Immature natural killer cell (primary cell): ENCODE measurements around the gene TPPP. TPM values are rescaled to one million over a fixed set of nuclear protein-coding genes. Genes with fewer than 3 reads are reported as not detected.
"Not testable (repeated sequence)": the region's sequence is repeated elsewhere in the genome, so short reads cannot be mapped to it uniquely, and the experiment has no call there.

Source experiments
- DNase-seq, 3 donors: peaks; one replicate each; pipeline ENCODE4 v3.0.0; 2022; ENCODE audit warnings: mixed read lengths in 1 of 3
- H3K27ac Mint-ChIP-seq, 6 donors: one replicate each; pipeline ENCODE4 v1.8.0; 2020; ENCODE audit warnings: mixed read lengths in 6 of 6, mild to moderate bottlenecking in 5 of 6, inconsistent platforms in 4 of 6, moderate library complexity in 3 of 6
- H3K27me3 Mint-ChIP-seq, 3 donors: one replicate each; pipeline ENCODE4 v1.8.0; 2020 to 2021; ENCODE audit warnings: low read depth in 3 of 3, mild to moderate bottlenecking in 3 of 3, mixed read lengths in 3 of 3, moderate library complexity in 3 of 3, inconsistent platforms in 1 of 3
- H3K36me3 Mint-ChIP-seq, 3 donors: one replicate each; pipeline ENCODE4 v1.8.0; 2020; ENCODE audit warnings: mixed read lengths in 3 of 3, inconsistent platforms in 2 of 3, mild to moderate bottlenecking in 2 of 3
- H3K4me1 Mint-ChIP-seq, 2 donors: one replicate each; pipeline ENCODE4 v1.8.0; 2020; ENCODE audit warnings: inconsistent platforms in 2 of 2, mild to moderate bottlenecking in 2 of 2, mixed read lengths in 2 of 2, moderate library complexity in 1 of 2
- H3K4me3 Mint-ChIP-seq, 5 donors: one replicate each; pipeline ENCODE4 v1.8.0; 2020; ENCODE audit warnings: mild to moderate bottlenecking in 5 of 5, mixed read lengths in 5 of 5, inconsistent platforms in 3 of 5, moderate library complexity in 3 of 5
- H3K9me3 Mint-ChIP-seq, 6 donors: one replicate each; pipeline ENCODE4 v1.8.0; 2020; ENCODE audit warnings: mild to moderate bottlenecking in 6 of 6, mixed read lengths in 6 of 6, inconsistent platforms in 4 of 6, moderate library complexity in 3 of 6
- polyA plus RNA-seq, 3 donors: library from polyadenylated mRNA; unstranded; fragments of 300-500 nt; fragmentation: Illumina TruSeq; gene quantifications; one replicate each; pipeline ENCODE4 v1.2.3, GENCODE V29; 2021

The TPPP gene
- under 1 TPM in 2 of 3 donors, not detected in 1; 0.19 TPM for polyA plus RNA-seq

- H3K9me3 Mint-ChIP-seq, H3K36me3 Mint-ChIP-seq, H3K27me3 Mint-ChIP-seq, H3K4me1 Mint-ChIP-seq: not testable (repeated sequence)
- peak; percentile 70 to 79 (median 71) for DNase-seq
- H3K4me3 Mint-ChIP-seq = peak within 1 kb of the TSS; percentile 20 to 81 (median 71)
- H3K27ac Mint-ChIP-seq = peak within 1 kb of the TSS in 1 of 6 donors; percentile 21
These were observed at the start of gene TPPP for GRCh38 chr5:693271-694041. TSS of gene TPPP (minus strand) at chr5:693352. CDS start at chr5:678060, 15,292 bp downstream.

GRCh38 chr5:742276-742675 is 49.1 kb upstream of the TPPP start:
- H3K4me3 Mint-ChIP-seq, H3K27ac Mint-ChIP-seq, H3K4me1 Mint-ChIP-seq, H3K36me3 Mint-ChIP-seq, H3K9me3 Mint-ChIP-seq, DNase-seq, H3K27me3 Mint-ChIP-seq: not testable (repeated sequence)

GRCh38 chr5:734145-734544 is 41.0 kb upstream of the TPPP start:
- not testable (repeated sequence) for H3K4me3 Mint-ChIP-seq, H3K4me1 Mint-ChIP-seq, DNase-seq, H3K27me3 Mint-ChIP-seq, H3K9me3 Mint-ChIP-seq, H3K27ac Mint-ChIP-seq, H3K36me3 Mint-ChIP-seq

DNA sequence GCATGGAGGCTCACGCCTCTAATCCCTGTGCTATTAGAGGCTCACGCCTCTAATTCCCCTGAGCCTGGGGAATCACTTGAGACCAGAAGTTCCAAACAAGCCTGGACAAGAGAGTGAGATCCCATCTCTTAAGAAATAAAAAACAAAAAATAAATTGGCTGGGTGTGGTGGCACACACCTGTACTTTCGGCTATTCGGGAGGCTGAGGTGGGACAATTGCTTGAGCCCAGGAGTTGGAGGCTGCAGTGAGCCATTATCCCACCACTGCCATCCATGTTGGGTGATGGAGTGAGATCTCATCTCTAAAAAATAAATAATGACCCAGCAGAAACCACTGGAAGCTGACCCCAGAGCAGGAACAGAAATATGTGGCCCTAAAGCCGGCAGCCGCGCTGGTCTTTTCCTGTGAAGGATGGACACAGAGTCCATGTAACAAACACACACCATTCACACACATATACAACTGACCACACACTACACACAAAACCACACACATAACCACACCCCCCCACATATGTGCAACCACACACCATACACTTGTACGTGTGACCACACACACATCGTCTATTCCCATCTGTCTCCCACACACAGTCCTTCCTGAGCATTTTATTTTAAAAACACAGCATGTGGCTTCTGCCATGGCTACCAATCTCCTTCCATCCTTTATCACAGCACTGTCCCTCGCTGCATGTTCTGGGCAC is 39.8 kb upstream of the TPPP start:
- H3K4me1 Mint-ChIP-seq, H3K27ac Mint-ChIP-seq, H3K9me3 Mint-ChIP-seq, H3K4me3 Mint-ChIP-seq, H3K36me3 Mint-ChIP-seq, H3K27me3 Mint-ChIP-seq, DNase-seq: not testable (repeated sequence)

GRCh38 chr5:729225-729624 is 36.1 kb upstream of the TPPP start:
- H3K27ac Mint-ChIP-seq, DNase-seq, H3K9me3 Mint-ChIP-seq, H3K27me3 Mint-ChIP-seq, H3K36me3 Mint-ChIP-seq, H3K4me1 Mint-ChIP-seq, H3K4me3 Mint-ChIP-seq: not testable (repeated sequence)

DNA sequence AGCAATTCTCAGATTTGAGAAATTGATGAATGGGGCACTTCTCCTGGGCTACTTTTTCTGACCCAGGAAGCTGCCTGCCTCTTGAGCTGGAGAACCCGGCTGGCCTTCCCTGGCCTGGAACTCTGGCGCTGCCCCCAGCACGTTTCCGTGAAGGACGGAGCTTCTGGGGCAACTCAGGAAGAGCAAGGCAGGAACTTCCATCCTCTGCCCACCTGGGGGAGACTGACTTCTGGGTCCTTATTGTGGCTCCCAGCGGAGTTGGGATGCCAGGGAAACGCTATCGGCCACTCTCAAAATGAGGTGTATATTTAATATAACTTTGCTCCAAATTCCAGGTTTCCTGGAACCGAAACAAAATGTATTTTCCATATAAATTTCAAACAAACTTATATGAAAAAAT is 33.9 kb upstream of the TPPP start:
- H3K4me1 Mint-ChIP-seq, H3K27ac Mint-ChIP-seq, H3K9me3 Mint-ChIP-seq, H3K4me3 Mint-ChIP-seq, DNase-seq, H3K27me3 Mint-ChIP-seq, H3K36me3 Mint-ChIP-seq: not testable (repeated sequence)

DNA sequence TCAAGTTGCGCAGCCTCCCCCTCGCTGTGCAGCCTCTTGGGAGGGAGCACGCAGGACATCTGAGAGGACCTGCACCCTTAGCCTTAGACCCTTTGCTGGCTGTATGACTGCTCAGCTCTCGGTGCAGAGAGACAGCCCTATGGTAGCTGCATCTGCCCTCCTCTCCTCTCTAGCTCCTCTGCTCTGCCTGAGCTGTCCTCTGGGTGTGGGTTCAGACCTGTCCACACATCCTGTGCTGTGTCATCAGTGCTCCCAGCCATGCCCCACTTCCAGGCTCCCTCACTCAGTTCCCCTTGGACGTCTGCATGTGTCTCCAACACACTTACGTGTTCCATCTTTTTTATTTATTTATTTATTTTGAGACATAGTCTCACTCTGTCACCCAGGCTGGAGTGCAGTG is 30.7 kb upstream of the TPPP start:
- not testable (repeated sequence) for DNase-seq, H3K27ac Mint-ChIP-seq, H3K4me1 Mint-ChIP-seq, H3K4me3 Mint-ChIP-seq, H3K36me3 Mint-ChIP-seq
- Mint-ChIP-seq H3K27me3 (peaks cover 1 to 12% (median 12%) of the 10 kb centered on the region in 3 donors), H3K9me3 (peaks cover 5 to 15% (median 11%) of the 10 kb centered on the region in 6 donors)

DNA sequence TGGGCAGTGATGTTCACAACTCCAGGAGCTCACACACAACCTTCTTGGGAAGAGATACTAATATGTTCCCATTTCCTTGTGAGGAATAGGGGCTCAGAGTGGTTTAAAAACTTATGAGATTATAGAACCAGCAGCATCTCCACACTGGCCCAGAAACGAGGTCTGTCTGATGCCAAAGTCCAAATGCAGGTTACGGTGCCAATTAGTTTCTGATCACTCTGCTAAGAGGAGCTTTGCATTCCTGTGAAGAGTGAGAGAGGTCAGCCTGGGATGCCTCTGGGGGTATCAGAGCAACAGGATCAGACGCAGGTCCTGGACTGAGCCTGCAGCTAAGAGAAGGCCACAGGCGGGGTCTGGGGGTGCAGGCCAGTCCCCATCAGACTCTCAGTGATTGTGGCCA is 30.2 kb upstream of the TPPP start:
- H3K36me3 Mint-ChIP-seq, DNase-seq, H3K4me1 Mint-ChIP-seq, H3K27ac Mint-ChIP-seq, H3K4me3 Mint-ChIP-seq: not testable (repeated sequence)
- H3K27me3 Mint-ChIP-seq = peaks cover 1 to 14% (median 9%) of the 10 kb centered on the region in 3 donors
- H3K9me3 Mint-ChIP-seq = peaks cover 5 to 20% (median 15%) of the 10 kb centered on the region in 6 donors

DNA sequence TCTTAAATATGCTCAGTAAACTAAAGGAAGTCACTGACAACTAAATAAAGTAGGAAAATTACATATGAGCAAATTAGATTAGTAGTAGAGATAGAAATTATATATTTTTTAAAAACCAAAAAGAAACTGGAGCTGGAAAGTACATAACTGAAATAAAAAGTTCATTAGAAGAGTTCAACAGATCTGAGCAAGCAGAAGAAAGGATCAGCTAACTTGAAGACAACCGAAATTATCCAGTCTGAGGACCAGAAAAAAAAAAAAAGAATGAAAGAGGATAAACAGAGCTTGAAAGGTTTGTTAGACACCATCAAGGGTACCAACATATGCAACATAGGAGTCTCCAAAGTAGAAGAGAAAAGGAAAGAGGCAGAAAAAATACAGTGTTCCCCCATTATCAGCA is 26.2 kb upstream of the TPPP start:
- Mint-ChIP-seq H3K36me3 (peaks cover 0 to 13% (median 4%) of the 10 kb centered on the region in 3 donors), H3K27me3 (peaks cover 1 to 21% (median 10%) of the 10 kb centered on the region in 3 donors), H3K9me3 (peaks cover 10 to 28% (median 19%) of the 10 kb centered on the region in 6 donors)
- not testable (repeated sequence) for H3K4me1 Mint-ChIP-seq, DNase-seq, H3K4me3 Mint-ChIP-seq, H3K27ac Mint-ChIP-seq

GRCh38 chr5:717143-717542 is 24.0 kb upstream of the TPPP start:
- Mint-ChIP-seq H3K4me1 (no peaks in the 10 kb centered on the region), H3K9me3 (peaks cover 10 to 28% (median 19%) of the 10 kb centered on the region in 6 donors), H3K27me3 (peaks cover 1 to 24% (median 6%) of the 10 kb centered on the region in 3 donors), H3K4me3 (no peak overlapping the region), H3K27ac (no peak overlapping the region), H3K36me3 (peaks cover 0 to 13% (median 4%) of the 10 kb centered on the region in 3 donors)
- no peak for DNase-seq

- not testable (repeated sequence) for DNase-seq
These were observed 23.6 kb upstream of the TPPP start for GRCh38 chr5:716740-717139.

GRCh38 chr5:715636-716035 is 22.5 kb upstream of the TPPP start:
- Mint-ChIP-seq H3K36me3 (peaks cover 0 to 13% (median 4%) of the 10 kb centered on the region in 3 donors), H3K27me3 (peaks cover 0 to 24% (median 6%) of the 10 kb centered on the region in 3 donors), H3K9me3 (peaks cover 10 to 28% (median 19%) of the 10 kb centered on the region in 6 donors)
- DNase-seq, H3K27ac Mint-ChIP-seq, H3K4me1 Mint-ChIP-seq, H3K4me3 Mint-ChIP-seq: not testable (repeated sequence)

More at GRCh38 chr5:716740-717139, 23.6 kb upstream of the TPPP start:
- not testable (repeated sequence) for H3K27ac Mint-ChIP-seq, H3K4me1 Mint-ChIP-seq, H3K4me3 Mint-ChIP-seq
- peaks cover 10 to 28% (median 19%) of the 10 kb centered on the region in 6 donors for H3K9me3 Mint-ChIP-seq
- peaks cover 0 to 13% (median 4%) of the 10 kb centered on the region in 3 donors for H3K36me3 Mint-ChIP-seq
- peaks cover 1 to 24% (median 6%) of the 10 kb centered on the region in 3 donors for H3K27me3 Mint-ChIP-seq

DNA sequence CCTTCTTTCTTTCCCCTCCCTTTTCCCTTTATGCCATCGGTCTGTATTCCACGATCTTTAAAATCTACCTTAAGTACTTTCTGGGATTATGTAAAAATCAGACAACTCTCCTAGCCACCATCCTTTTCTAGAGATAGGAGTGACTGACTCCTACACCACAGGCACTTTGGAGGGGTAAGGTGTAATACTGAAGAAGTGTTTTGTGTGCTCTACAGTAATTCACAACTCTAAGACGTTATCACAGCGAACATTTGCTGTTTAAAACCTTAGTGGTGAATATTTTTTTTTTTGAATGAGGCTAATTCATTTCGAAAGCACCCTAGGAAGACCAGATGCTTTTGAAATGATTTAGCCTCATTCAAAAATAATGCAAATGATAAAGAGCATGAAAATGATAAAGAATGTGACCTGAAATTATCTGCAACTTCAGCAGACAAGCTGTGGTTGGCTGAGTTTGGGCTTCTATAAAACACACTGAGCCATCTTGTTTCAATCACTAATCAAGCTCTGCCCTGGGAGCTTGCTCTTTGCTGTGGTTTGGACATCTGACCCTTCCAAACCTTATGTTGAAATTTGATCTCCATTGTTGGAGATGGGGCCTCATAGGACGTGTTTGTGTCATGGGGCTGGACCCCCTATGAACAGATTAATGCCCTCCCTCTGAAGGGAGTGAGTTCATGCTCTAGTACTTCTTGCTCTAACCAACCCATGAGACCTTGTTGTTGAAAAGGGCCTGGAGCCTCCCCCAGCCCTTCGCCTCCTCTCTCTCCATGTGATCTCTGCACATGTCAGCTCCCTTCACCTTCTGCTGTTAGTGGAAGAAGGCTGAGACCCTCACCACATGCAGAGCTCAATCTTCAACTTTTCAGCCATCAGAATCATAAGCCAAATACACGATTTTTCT is 21.3 kb upstream of the TPPP start:
- not testable (repeated sequence) for H3K4me1 Mint-ChIP-seq, H3K4me3 Mint-ChIP-seq, H3K27ac Mint-ChIP-seq, H3K36me3 Mint-ChIP-seq, DNase-seq
- peaks cover 6 to 20% (median 13%) of the 10 kb centered on the region in 6 donors for H3K9me3 Mint-ChIP-seq
- H3K27me3 Mint-ChIP-seq = peaks cover 4 to 19% (median 9%) of the 10 kb centered on the region in 3 donors
